ENCODE measurements around the gene URI1.

Gene URI1

GRCh38 chr19:29976151-29976943, 34.3 kb downstream of the URI1 start:
- DNase-seq: no peak

GRCh38 chr19:29978080-29978479, 36.0 kb downstream of the URI1 start:
- DNase-seq: no peak

DNA sequence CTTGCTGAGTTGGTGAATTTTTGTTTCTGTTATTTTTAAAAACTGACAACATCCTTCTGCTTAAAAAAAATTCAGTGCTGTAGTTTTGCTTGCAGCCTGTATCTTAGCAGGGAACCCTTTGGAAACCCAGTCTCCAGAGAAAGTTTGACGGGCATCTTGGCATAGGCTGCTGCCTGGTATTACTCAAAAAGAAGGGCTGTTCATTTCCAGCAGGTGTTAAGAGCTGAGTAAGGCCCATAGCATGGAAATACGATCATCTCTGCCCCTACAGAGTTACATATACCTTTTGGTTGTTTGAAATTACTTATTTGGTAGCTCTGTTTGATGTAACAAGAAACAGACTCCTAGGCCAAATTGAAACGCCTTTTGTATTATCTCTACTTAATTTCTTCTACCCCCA, 41.5 kb downstream of the URI1 start:
- no peak for DNase-seq

GRCh38 chr19:29985196-29985595, 43.2 kb downstream of the URI1 start:
- no peak for DNase-seq

DNA sequence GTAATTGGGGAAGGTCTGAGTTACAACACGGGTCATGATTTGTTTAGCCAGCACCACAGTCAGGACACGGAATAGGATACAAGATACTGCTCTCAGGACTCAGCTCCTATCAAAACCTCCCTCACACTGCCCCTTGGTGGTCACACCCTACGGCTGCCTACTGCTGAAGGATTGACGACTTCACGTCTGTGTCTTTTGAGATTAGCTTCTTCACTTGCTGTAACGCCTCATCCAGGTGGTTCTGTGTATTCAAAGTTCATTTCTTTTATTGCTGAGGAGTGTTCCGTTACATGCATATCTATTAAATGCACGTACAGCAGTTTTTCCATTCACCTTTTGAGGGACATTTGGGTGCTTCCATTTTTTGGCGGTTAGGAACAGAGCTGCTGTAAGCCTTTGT, 46.3 kb downstream of the URI1 start:
- no peak for DNase-seq

DNA sequence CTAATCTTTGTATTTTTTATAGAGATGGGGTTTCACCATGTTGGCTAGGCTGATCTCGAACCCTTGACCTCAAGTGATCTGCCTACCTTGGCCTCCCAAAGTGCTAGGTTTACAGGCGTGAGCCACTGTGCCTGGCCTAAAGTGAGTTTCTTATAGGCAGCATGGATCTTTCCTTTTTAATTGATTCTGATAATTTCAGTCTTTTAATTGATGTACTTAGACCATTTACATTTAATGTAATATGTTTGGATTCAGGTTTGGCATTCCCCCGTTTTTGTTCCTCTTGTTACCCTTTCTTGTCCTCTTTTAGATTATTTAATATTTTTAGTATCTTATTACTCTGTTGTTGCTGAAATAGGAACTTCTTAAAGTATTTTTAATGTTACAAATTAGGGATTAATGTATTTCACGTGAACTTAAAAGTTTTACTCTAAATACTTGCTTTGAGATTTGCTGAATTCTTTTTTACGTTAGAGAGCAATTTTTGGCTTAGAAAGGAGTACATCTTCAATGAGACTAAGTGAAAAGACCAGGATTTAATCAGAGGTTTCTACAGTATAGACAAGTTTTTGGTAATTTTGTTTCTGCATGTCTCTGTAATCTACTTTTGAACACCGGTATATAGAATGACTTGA, 50.3 kb downstream of the URI1 start:
- DNase-seq: no peak

GRCh38 chr19:29999490-29999889, 57.5 kb downstream of the URI1 start:
- DNase-seq: no peak

DNA sequence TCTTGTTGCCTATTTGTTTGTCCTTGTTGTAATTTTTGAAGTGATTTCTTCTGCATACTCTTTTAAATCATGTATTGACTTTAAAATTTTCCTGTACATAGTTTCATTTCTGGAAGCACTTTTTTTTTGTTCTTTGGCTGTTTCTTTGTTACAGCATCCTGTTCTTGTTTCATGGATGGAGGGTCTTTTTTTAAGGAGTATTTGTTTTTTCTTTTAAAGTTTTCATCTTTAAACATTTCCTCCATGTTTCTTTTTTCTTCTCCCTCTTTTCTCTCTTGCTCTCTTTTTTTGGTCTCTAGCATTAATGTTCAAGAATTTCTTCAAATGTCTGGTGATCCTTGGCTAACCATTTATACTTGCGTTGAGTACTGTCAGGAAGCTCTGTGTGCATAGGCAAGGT, 58.8 kb downstream of the URI1 start:
- DNase-seq: no peak

DNA sequence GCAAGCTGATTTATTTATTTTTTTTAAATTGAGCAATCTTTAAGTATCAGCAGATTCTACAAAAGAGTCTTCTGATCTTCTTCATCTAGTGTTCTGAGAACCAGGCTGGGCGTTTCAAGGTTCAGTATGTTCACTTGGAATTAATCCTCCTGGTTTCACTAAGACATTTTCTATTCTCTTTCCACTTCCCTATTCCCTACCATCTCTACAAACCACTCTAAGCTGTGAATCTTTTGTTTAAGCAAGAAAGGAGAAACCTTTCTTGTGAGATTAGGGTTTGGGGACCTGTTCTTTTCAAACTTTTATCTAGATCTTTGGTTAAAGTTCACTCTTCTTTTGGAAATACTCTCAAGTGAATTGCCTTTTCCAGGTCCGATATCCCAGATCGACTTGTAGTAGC, 59.3 kb downstream of the URI1 start:
- no peak for DNase-seq

DNA sequence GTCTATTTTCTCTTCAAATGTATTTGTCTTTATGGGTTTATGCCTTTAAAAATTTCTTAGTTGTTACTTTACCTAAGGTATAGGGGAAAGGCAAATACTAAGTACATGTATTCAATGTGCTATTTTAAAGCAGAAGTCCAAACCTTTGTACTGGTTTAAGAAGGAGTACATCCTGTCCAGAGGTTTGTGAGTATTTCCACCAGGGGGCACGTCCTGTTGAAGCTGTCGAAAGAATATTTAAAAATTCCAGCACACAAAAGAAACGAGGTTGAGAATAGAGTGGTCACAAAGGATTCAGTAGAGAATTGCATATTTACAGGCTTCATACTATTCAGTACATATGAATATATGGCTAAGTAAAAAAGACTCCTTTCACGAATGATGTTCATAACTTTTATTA, 59.8 kb downstream of the URI1 start:
- no peak for DNase-seq

DNA sequence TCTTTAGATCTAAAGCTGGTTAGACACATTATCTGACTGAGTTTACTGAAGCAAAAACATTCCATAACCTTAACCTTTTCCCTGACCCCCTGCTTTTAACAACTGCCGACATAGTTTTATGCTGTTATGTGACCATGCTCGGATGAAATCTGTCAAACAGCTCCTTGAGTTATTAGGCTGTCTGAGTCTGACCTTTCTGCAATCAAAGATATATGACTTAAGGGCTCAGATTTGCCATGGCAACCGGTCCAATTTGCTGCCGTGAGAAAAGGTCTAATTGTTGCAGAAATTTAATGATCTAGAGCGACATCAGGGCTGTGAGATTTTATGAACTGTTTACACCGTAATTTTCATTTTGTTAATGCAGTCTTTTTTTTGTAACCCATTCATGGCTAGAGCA, 61.8 kb downstream of the URI1 start:
- no peak for DNase-seq

GRCh38 chr19:30004403-30004802, 62.4 kb downstream of the URI1 start:
- DNase-seq: no peak

GRCh38 chr19:30006207-30006606, 64.2 kb downstream of the URI1 start:
- no peak for DNase-seq

DNA sequence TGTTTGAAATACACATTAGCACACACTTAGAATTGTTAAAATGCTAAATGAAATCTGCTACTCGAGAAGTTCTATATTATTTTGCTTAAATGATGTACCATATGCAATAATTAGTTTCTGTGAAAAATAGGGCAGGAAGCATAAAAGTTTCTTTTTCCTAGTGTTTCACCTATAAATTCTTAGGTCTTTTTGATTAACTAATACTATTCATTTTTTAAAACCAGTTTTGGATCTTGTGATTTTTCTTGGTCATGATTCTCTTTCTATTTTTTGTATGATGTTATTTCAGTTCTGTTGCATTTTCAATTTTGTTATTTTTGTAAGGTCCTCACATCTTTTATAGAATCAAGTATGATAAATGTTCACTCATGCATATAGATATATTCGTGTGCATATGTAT, 66.1 kb downstream of the URI1 start:
- no peak for DNase-seq

- DNase-seq: no peak
These were observed 67.0 kb downstream of the URI1 start for GRCh38 chr19:30009013-30009412.

GRCh38 chr19:30011051-30011578, 69.1 kb downstream of the URI1 start:
- DNase-seq: no peak

GRCh38 chr19:30014770-30015169, 72.7 kb downstream of the URI1 start:
- no peak for DNase-seq

GRCh38 chr19:30017172-30017571, 75.1 kb downstream of the URI1 start:
- no peak for DNase-seq

DNA sequence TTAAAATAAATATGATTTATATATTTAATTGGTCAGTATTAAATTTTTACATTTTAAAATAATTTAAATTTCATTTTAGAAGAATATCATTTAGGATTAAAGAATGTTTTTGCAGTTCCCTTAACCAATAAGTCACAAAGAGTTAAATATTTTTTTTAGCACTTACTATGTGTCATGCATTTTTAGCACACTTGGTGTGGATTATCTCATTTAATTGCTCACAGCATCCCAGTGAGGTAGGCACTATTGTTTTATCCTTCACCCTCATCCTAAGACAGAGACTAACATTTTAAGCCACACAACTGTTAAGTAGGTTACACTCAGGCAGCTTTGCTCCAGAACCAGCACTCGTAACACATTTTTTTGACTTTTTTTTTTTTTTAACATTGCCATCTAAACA, 78.2 kb downstream of the URI1 start:
- no peak for DNase-seq

DNA sequence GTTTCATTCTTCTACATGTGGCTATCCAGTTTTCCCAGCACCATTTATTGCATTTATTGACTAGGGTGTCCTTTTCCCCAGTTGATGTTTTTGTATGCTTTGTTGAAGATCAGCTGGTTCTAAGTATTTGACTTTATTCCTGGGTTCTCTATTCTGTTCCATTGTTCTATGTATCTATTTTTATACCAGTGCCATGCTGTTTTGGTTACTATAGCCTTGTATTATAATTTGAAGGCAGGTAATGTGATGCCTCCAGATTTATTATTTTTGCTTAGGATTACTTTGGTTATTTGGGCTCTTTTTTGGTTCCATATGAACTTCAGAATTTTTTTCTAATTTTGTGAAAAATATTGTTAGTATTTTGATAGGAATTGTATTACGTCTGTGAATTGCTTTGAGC, 80.6 kb downstream of the URI1 start:
- DNase-seq: no peak

DNA sequence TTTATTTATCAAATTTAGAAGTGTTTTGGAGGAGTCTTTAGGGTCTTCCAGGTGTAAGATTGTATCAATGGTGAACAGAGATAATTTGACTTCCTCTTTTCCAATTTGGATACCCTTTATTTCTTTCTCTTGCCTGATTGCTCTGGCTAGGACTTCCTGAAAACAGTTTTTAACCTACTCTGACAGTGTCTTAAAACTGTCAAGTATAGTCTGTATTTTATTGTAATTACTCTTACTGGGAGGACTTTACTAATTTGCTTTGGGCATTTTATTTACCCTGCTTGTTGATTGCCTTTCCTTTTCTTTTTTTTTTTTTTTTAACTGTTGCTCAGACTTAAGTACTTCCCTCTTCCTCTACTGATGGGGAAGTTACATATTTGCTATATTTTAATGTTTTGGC, 81.3 kb downstream of the URI1 start:
- DNase-seq: no peak

- DNase-seq: no peak
These were observed 82.1 kb downstream of the URI1 start for GRCh38 chr19:30024091-30024490.

GRCh38 chr19:30026933-30027332, 84.9 kb downstream of the URI1 start:
- DNase-seq: no peak

GRCh38 chr19:30028118-30028991, 86.3 kb downstream of the URI1 start:
- DNase-seq: no peak
